HCT116 (cell line): Measurements from ENCODE around the gene FCER2.

ENCODE experiments used
- CEBPB ChIP-seq: IDR thresholded peaks from 2 replicates; pipeline ENCODE4 v1.6.1; 2012; ENCODE audit warnings: low read depth
- POLR2AphosphoS5 ChIP-seq: IDR thresholded peaks from 2 replicates; pipeline ENCODE4 v1.6.1; 2011; ENCODE audit warnings: mild to moderate bottlenecking, low read depth, low read length, moderate library complexity
- ZFX ChIP-seq: fragments of 450-650 bp; IDR thresholded peaks from 2 replicates; pipeline ENCODE4 v1.6.1; 2017

- TF ChIP-seq ZFX (no peak), CEBPB (no peak), POLR2AphosphoS5 (no peak)
Observed at GRCh38 chr19:7739801-7740681, 38.1 kb upstream of the FCER2 start.
